Smooth muscle cell (in vitro differentiated cells): ENCODE measurements around the gene SOCS7. TPM values are rescaled to one million over a fixed set of nuclear protein-coding genes. Genes with fewer than 3 reads are reported as not detected.
A peak's percentile ranks its signal among the peaks of the same experiment; 100 is the strongest.

ENCODE experiments used
- DNase-seq: peaks from one replicate; lab custom pipeline; 2025; ENCODE audit not compliant: unreplicated experiment; lab: John Stamatoyannopoulos, UW
- H2AFZ ChIP-seq: fragments of 200-600 bp; sonication (generic); 2 replicates; pipeline ENCODE4 v1.6.0; 2016; ENCODE audit warnings: antibody characterized with exemption, low read depth, mild to moderate bottlenecking
- H3F3A ChIP-seq: fragments of 200-600 bp; sonication (generic); 2 replicates; pipeline ENCODE4 v1.6.0; 2017; ENCODE audit warnings: antibody characterized with exemption, low read depth
- H3K27ac ChIP-seq: fragments of 200-600 bp; sonication (generic); 2 replicates; pipeline ENCODE4 v1.5.1; 2016; ENCODE audit warnings: low read depth, mild to moderate bottlenecking
- H3K27me3 ChIP-seq: fragments of 200-600 bp; sonication (generic); 2 replicates; pipeline ENCODE4 v1.6.1; 2016; ENCODE audit warnings: low read depth, mild to moderate bottlenecking
- H3K36me3 ChIP-seq: fragments of 200-600 bp; sonication (generic); 2 replicates; pipeline ENCODE4 v1.5.1; 2016; ENCODE audit warnings: low read depth
- H3K4me1 ChIP-seq: fragments of 200-600 bp; sonication (generic); 2 replicates; pipeline ENCODE4 v1.5.1; 2016; ENCODE audit warnings: low read depth
- H3K4me2 ChIP-seq: fragments of 200-600 bp; sonication (generic); 2 replicates; pipeline ENCODE4 v1.6.0; 2016; ENCODE audit warnings: mild to moderate bottlenecking
- H3K4me3 ChIP-seq: fragments of 200-600 bp; sonication (generic); 2 replicates; pipeline ENCODE4 v1.5.1; 2016; ENCODE audit warnings: mild to moderate bottlenecking
- H3K79me2 ChIP-seq: fragments of 200-600 bp; sonication (generic); 2 replicates; pipeline ENCODE4 v1.6.0; 2016; ENCODE audit warnings: low read depth, mild to moderate bottlenecking
- H3K9ac ChIP-seq: fragments of 200-600 bp; sonication (generic); 2 replicates; pipeline ENCODE4 v1.6.0; 2016; ENCODE audit warnings: low read depth
- H3K9me3 ChIP-seq: fragments of 200-600 bp; sonication (generic); replicated peaks from 2 replicates; pipeline ENCODE4 v1.5.1; 2016; ENCODE audit warnings: low read depth
- H4K20me1 ChIP-seq: fragments of 200-600 bp; sonication (generic); 2 replicates; pipeline ENCODE4 v1.6.0; 2016; ENCODE audit warnings: low read depth
- CTCF ChIP-seq: fragments of 200-600 bp; sonication (generic); IDR thresholded peaks from 2 replicates; pipeline ENCODE4 v1.5.1; 2017; ENCODE audit warnings: borderline replicate concordance, mild to moderate bottlenecking, antibody characterized with exemption; ENCODE audit not compliant: insufficient read depth, poor library complexity, severe bottlenecking
- WGBS: methylation state at CpG from one replicate; pipeline ENCODE4 v1.1.7; 2016; ENCODE audit warnings: low lambda C conversion rate; 5-methylcytosine and 5-hydroxymethylcytosine counted together
- polyA plus RNA-seq: library from polyadenylated mRNA; unstranded; fragments of >200 nt; fragmentation: Nextera tagmentation; extraction: Ambion mirVana; gene quantifications from 2 replicates; pipeline ENCODE4 v1.2.1, GENCODE V29; 2016
- total RNA-seq: library from RNA; depleted of rRNA; stranded (reverse); fragments of >200 nt; gene quantifications from 2 replicates; pipeline ENCODE4 v1.2.3, GENCODE V29; 2014

Gene SOCS7
- total and polyA plus RNA-seq, 2 experiments from 2014 or later, result 0.89 to 6.2 TPM

GRCh38 chr17:38447502-38448085 is 96.0 kb downstream of the SOCS7 start:
- Histone ChIP-seq H4K20me1 (peaks cover 91% of the 10 kb centered on the region), H3K27ac (peak overlapping the region; percentile 91), H3K79me2 (peaks cover 4% of the 10 kb centered on the region), H3K27me3 (no peaks in the 10 kb centered on the region), H3F3A (peaks cover 38% of the 10 kb centered on the region), H3K9me3 (no peaks in the 10 kb centered on the region), H3K4me3 (no peak overlapping the region), H3K36me3 (no peaks in the 10 kb centered on the region), H3K4me1 (peaks cover 38% of the 10 kb centered on the region), H2AFZ (no peak overlapping the region), H3K4me2 (peak overlapping the region; percentile 60), H3K9ac (peak overlapping the region; percentile 61)
- 47% methylated on average over 2 of the region's 2 CpGs for WGBS
- DNase-seq, result no peak
- TF ChIP-seq CTCF, result no peak

GRCh38 chr17:38448208-38448771 is 96.6 kb downstream of the SOCS7 start:
- Histone ChIP-seq H3K4me2 (peak overlapping the region; percentile 86), H3K79me2 (peaks cover 4% of the 10 kb centered on the region), H3K36me3 (no peaks in the 10 kb centered on the region), H3K9me3 (no peaks in the 10 kb centered on the region), H3K27me3 (no peaks in the 10 kb centered on the region), H3K4me1 (peaks cover 42% of the 10 kb centered on the region), H4K20me1 (peaks cover 91% of the 10 kb centered on the region), H3K27ac (peak overlapping the region; percentile 91), H3K9ac (peak overlapping the region; percentile 61), H3K4me3 (no peak overlapping the region), H2AFZ (no peak overlapping the region), H3F3A (peaks cover 42% of the 10 kb centered on the region)
- WGBS, result 25% methylated on average over 9 of the region's 9 CpGs
- no peak for DNase-seq
- no peak for TF ChIP-seq CTCF

- H3K27ac ChIP-seq, result peak overlapping the region; percentile 91
- peaks cover 4% of the 10 kb centered on the region for H3K79me2 ChIP-seq
- no peak for DNase-seq
- peak overlapping the region; percentile 86 for H3K4me2 ChIP-seq
- no peaks in the 10 kb centered on the region for H3K36me3 ChIP-seq
- peaks cover 42% of the 10 kb centered on the region for H3F3A ChIP-seq
- TF ChIP-seq CTCF, result no peak
- no peaks in the 10 kb centered on the region for H3K9me3 ChIP-seq
- 29% methylated on average over 15 of the region's 15 CpGs for WGBS
- no peak overlapping the region for H2AFZ ChIP-seq
- H3K27me3 ChIP-seq, result no peaks in the 10 kb centered on the region
- no peak overlapping the region for H3K4me3 ChIP-seq
- peaks cover 85% of the 10 kb centered on the region for H4K20me1 ChIP-seq
- H3K4me1 ChIP-seq, result peaks cover 45% of the 10 kb centered on the region
- peak overlapping the region; percentile 67 for H3K9ac ChIP-seq
Observed at GRCh38 chr17:38449364-38449763, 97.7 kb downstream of the SOCS7 start.

- Histone ChIP-seq H3K4me3 (no peak overlapping the region), H3K79me2 (peaks cover 14% of the 10 kb centered on the region), H3K4me2 (peak overlapping the region; percentile 86), H3K9me3 (no peaks in the 10 kb centered on the region), H2AFZ (no peak overlapping the region), H3K27me3 (no peaks in the 10 kb centered on the region), H3K27ac (peak overlapping the region; percentile 91), H3K36me3 (no peaks in the 10 kb centered on the region), H3K9ac (no peak overlapping the region), H4K20me1 (peaks cover 87% of the 10 kb centered on the region), H3K4me1 (peaks cover 56% of the 10 kb centered on the region), H3F3A (peaks cover 42% of the 10 kb centered on the region)
- WGBS, result 50% methylated on average over 6 of the region's 6 CpGs
- no peak for TF ChIP-seq CTCF
- no peak for DNase-seq
Observed at GRCh38 chr17:38450557-38451029, 98.9 kb downstream of the SOCS7 start.
